Measurements from ENCODE around the gene CRNN. TPM values are rescaled to one million over a fixed set of nuclear protein-coding genes. Genes with fewer than 3 reads are reported as not detected.

The CRNN gene
- total RNA-seq (2022; extraction: Qiagen RNA extraction): not detected in 5 replicates

DNA sequence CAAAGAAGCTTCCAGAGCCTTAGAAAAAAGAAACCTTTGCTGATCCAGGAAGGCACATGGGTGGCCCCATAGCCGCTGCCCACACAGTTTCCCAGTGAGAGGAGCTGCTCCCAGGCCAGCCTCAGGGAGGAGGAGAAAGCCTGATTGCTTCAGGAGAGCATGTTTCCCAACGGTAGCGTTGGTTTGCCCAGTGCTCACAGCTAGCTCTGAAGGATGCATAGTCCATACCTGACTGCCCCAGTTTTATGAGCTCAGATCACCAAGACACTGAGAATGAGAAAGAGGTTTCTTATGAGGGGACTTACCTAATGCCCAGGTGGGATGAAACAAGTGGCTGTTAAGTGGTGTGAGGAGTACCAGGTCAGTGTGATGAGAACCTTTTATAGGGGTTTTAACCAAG, at the start of gene CRNN:
Gene CRNN (minus strand): TSS at position 355 of the 400 bp plus-strand sequence. CDS start 2,030 bp downstream, outside the sequence.

DNA sequence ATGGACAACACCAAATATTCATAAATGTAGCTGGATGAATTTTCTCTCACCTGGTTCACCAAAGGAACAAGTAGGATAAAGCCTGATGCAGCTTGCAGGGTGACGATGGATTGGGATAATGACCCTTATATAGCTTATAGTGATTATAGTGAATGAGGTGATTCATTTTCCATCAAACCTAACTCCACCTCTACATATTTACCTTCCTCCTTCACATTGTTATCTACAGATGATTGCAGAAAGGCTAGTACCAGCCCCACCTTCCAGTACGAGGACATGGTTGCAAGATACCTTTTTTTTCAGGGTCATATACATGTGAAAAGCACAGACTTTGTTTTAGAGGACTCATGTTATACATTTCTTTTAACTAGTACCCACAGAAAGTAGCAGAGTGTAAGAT, 54.2 kb downstream of the CRNN start, which contains the start of gene FLG2:
Gene FLG2 (minus strand): TSS at position 101 of the 400 bp plus-strand sequence. CDS start 1,122 bp downstream, outside the sequence.

Other genes with a start within 250 kb of the CRNN start
- gene HRNR, start 190.1 kb downstream of the CRNN start, total RNA-seq (2022; extraction: Qiagen RNA extraction): not detected in 5 replicates
- 0.01 TPM in 1 of 5 replicates, not detected in the others for gene FLG, start 89.0 kb downstream of the CRNN start, total RNA-seq (2022; extraction: Qiagen RNA extraction)
- not detected in 5 replicates for gene FLG2, start 54.3 kb downstream of the CRNN start, total RNA-seq (2022; extraction: Qiagen RNA extraction)
- not detected in 5 replicates for gene LCE5A, start 96.5 kb upstream of the CRNN start, total RNA-seq (2022; extraction: Qiagen RNA extraction)
- 0.26 to 0.75 TPM (median 0.74 TPM) in 3 of 5 replicates, not detected in the others for gene CRCT1, start 100.2 kb upstream of the CRNN start, total RNA-seq (2022; extraction: Qiagen RNA extraction)
- gene LCE3E, start 152.5 kb upstream of the CRNN start, total RNA-seq (2022; extraction: Qiagen RNA extraction): 0.30 to 0.54 TPM in 2 of 5 replicates, not detected in the others
- 1.7 to 2.7 TPM (median 2.3 TPM) in 5 replicates for gene LCE3D, start 166.3 kb upstream of the CRNN start, total RNA-seq (2022; extraction: Qiagen RNA extraction)
- gene LCE3C, start 186.0 kb upstream of the CRNN start, total RNA-seq (2022; extraction: Qiagen RNA extraction): not detected in 5 replicates
- gene LCE3B, start 199.5 kb upstream of the CRNN start, total RNA-seq (2022; extraction: Qiagen RNA extraction): not detected in 5 replicates
- gene LCE3A, start 208.8 kb upstream of the CRNN start, total RNA-seq (2022; extraction: Qiagen RNA extraction): not detected in 5 replicates
- not detected in 5 replicates for gene LCE2D, start 249.1 kb upstream of the CRNN start, total RNA-seq (2022; extraction: Qiagen RNA extraction)

Measured in A549 treated with Mapracorat at 1 μM for 4 hours (cell line).